ENCODE measurements around the gene GREB1L. TPM values are rescaled to one million over a fixed set of nuclear protein-coding genes. Genes with fewer than 3 reads are reported as not detected.

Gene GREB1L
- total RNA-seq, 1 experiment from 2014 or later = 75.4 TPM

DNA sequence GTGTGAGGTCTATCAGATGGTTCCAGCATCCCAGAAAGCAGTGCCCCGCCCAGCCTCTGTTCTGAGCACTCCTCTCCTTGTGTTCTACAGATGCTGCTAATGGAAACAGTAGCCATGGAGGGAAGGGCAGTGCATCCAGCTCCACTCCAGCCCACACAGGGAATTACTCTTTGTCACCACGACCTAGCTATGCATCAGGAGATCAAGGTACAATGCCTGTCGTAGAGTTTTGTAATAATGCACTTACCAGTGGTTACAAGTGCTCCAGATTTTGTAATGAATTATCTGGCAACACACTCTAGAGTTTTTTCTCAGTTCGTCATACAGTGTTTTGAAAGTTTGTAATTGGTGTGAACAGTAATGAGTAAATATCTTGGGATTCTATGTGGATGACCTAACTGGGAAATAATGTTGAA is 197.4 kb downstream of the GREB1L start:
- no peak overlapping the region for H3K4me3 Mint-ChIP-seq (ENCODE audit: unreplicated experiment)
- CTCF ChIA-PET = interaction anchor here (0.7 to 1.0 kb wide), 2 partner anchors 169 to 244 kb away, joined by 3 read pairs; no protein-coding TSS in a partner anchor
- no TSS peak for BruUV-seq (replicated peaks)
- H3K27ac Mint-ChIP-seq (ENCODE audit: unreplicated experiment) = no peak overlapping the region
- Histone ChIP-seq H3K27me3 (replicated peaks; ENCODE audit: control insufficient read depth, insufficient read depth, low read length) (no peaks in the 10 kb centered on the region), H3K36me3 (ENCODE audit: control insufficient read depth, insufficient read depth, low read length) (peaks cover 2% of the 10 kb centered on the region; the same call in 1 of the 2 replicates), H3K4me1 (peaks cover 21% of the 10 kb centered on the region), H3K4me3 (ENCODE audit: low read depth, low read length) (no peak overlapping the region), H3K9me3 (no peaks in the 10 kb centered on the region)
- H3K4me1 Mint-ChIP-seq (ENCODE audit: low read depth, unreplicated experiment) = peaks cover 9% of the 10 kb centered on the region
- POLR2A ChIA-PET = interaction anchor here (0.6 kb wide), 1 partner anchor 198 kb away, joined by 3 read pairs; no protein-coding TSS in a partner anchor
- peaks cover 34% of the 10 kb centered on the region for H3K36me3 Mint-ChIP-seq (ENCODE audit: insufficient read depth, unreplicated experiment)
- TF ChIP-seq, protein P1, sequence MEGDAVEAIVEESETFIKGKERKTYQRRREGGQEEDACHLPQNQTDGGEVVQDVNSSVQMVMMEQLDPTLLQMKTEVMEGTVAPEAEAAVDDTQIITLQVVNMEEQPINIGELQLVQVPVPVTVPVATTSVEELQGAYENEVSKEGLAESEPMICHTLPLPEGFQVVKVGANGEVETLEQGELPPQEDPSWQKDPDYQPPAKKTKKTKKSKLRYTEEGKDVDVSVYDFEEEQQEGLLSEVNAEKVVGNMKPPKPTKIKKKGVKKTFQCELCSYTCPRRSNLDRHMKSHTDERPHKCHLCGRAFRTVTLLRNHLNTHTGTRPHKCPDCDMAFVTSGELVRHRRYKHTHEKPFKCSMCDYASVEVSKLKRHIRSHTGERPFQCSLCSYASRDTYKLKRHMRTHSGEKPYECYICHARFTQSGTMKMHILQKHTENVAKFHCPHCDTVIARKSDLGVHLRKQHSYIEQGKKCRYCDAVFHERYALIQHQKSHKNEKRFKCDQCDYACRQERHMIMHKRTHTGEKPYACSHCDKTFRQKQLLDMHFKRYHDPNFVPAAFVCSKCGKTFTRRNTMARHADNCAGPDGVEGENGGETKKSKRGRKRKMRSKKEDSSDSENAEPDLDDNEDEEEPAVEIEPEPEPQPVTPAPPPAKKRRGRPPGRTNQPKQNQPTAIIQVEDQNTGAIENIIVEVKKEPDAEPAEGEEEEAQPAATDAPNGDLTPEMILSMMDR (IDR thresholded peaks at IDR 0.05; ENCODE audit: insufficient read depth in 1 of 2, low read depth in 1 of 2, low read length in 1 of 2, severe bottlenecking in 1 of 2, unreplicated experiment in 1 of 2) = no peak
- H3K9me3 Mint-ChIP-seq (ENCODE audit: unreplicated experiment) = no peaks in the 10 kb centered on the region
- no peaks in the 10 kb centered on the region for H3K27me3 Mint-ChIP-seq (ENCODE audit: insufficient read depth, unreplicated experiment)
- intact Hi-C loops (cut with micrococcal nuclease; ENCODE audit: unreplicated experiment) = no loop called here
- peak in 1 of 2 experiments; percentile 4 for DNase-seq

DNA sequence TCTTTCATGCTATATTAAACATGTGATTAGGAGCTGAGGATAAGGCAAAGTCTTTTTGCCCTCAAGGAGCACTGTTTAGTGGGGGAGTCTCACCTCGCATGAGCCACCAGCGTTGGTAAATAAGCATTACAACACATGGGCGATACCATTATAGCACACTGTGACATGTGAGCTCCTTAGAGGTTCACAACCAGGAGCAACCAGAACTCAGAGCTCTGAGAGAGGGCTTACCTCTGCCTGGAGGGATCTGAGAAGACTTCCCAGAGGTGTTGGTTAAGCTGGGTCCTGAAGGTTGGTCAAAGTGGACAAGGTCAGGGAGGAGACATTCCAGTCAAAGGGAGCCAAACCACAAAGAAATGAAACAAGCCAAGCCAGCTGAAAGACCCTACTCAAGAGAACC is 199.6 kb downstream of the GREB1L start:
- H3K4me3 ChIP-seq (ENCODE audit: low read depth, low read length) = no peak overlapping the region
- intact Hi-C loops (cut with micrococcal nuclease; ENCODE audit: unreplicated experiment) = loop anchor here (10.0 kb wide), 2 partner anchors 57 to 117 kb away; no protein-coding TSS in a partner anchor
- Mint-ChIP-seq H3K27ac (ENCODE audit: unreplicated experiment) (no peak overlapping the region), H3K4me3 (ENCODE audit: unreplicated experiment) (no peak overlapping the region), H3K4me1 (ENCODE audit: low read depth, unreplicated experiment) (peaks cover 12% of the 10 kb centered on the region), H3K36me3 (ENCODE audit: insufficient read depth, unreplicated experiment) (peaks cover 28% of the 10 kb centered on the region), H3K27me3 (ENCODE audit: insufficient read depth, unreplicated experiment) (no peaks in the 10 kb centered on the region), H3K9me3 (ENCODE audit: unreplicated experiment) (no peaks in the 10 kb centered on the region)
- no TSS peak for BruUV-seq (replicated peaks)
- no peaks in the 10 kb centered on the region for H3K9me3 ChIP-seq
- H3K36me3 ChIP-seq (ENCODE audit: control insufficient read depth, insufficient read depth, low read length) = peaks cover 2% of the 10 kb centered on the region; the same call in 1 of the 2 replicates
- CTCF ChIA-PET = interaction anchor here (0.7 kb wide), 2 partner anchors 15 to 250 kb away, joined by 3 read pairs; no protein-coding TSS in a partner anchor
- TF ChIP-seq, protein P1 (IDR thresholded peaks at IDR 0.05; ENCODE audit: insufficient read depth in 1 of 2, low read depth in 1 of 2, low read length in 1 of 2, severe bottlenecking in 1 of 2, unreplicated experiment in 1 of 2) = no peak
- H3K27me3 ChIP-seq (replicated peaks; ENCODE audit: control insufficient read depth, insufficient read depth, low read length) = no peaks in the 10 kb centered on the region
- no peak for DNase-seq
- peaks cover 21% of the 10 kb centered on the region for H3K4me1 ChIP-seq
- POLR2A ChIA-PET = no interaction called here

DNA sequence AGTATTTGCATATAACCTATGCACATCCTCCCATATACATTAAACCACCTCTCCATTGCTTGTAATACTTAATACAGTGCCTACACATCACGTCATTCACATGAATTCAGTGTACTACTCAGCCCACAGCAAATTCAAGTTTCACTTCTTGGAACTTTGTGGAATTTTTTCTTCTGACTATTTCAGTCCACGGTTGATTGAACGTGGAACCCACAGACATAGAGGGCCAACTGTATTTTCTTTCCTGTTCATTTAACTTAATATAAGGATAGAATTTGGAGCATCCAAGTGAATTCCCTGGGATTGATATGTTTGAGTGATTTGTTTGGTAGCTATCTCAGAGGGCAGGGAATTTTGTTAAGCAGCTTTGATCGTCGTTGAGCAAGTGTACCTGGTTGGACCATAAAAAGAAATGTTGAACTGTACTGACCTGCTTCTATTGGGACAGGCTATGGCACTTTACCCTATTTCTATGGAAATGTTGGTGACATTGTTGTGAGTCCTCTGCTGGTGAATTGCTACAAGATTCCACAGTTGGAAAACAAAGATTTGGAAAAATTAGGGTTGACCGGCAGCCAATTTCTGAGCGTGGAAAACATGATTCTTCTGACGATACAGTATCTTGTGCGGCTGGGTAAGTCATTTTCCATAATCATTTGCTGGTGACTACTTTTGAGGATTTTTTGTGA is 201.9 kb downstream of the GREB1L start:
- BruUV-seq (replicated peaks) = no TSS peak
- Mint-ChIP-seq H3K27me3 (ENCODE audit: insufficient read depth, unreplicated experiment) (no peaks in the 10 kb centered on the region), H3K4me1 (ENCODE audit: low read depth, unreplicated experiment) (peaks cover 12% of the 10 kb centered on the region), H3K9me3 (ENCODE audit: unreplicated experiment) (no peaks in the 10 kb centered on the region), H3K4me3 (ENCODE audit: unreplicated experiment) (no peak overlapping the region), H3K36me3 (ENCODE audit: insufficient read depth, unreplicated experiment) (peaks cover 28% of the 10 kb centered on the region), H3K27ac (ENCODE audit: unreplicated experiment) (no peak overlapping the region)
- CTCF ChIA-PET = no interaction called here
- peaks cover 21% of the 10 kb centered on the region for H3K4me1 ChIP-seq
- H3K9me3 ChIP-seq = no peaks in the 10 kb centered on the region
- TF ChIP-seq, protein P1 (IDR thresholded peaks at IDR 0.05; ENCODE audit: insufficient read depth in 1 of 2, low read depth in 1 of 2, low read length in 1 of 2, severe bottlenecking in 1 of 2, unreplicated experiment in 1 of 2) = no peak
- no peaks in the 10 kb centered on the region for H3K27me3 ChIP-seq (replicated peaks; ENCODE audit: control insufficient read depth, insufficient read depth, low read length)
- H3K4me3 ChIP-seq (ENCODE audit: low read depth, low read length) = no peak overlapping the region
- intact Hi-C loops (cut with micrococcal nuclease; ENCODE audit: unreplicated experiment) = loop anchor here (1.0 to 10.0 kb wide), 5 partner anchors 59 to 249 kb away; no protein-coding TSS in a partner anchor
- peaks cover 2% of the 10 kb centered on the region; the same call in 1 of the 2 replicates for H3K36me3 ChIP-seq (ENCODE audit: control insufficient read depth, insufficient read depth, low read length)
- DNase-seq = no peak
- POLR2A ChIA-PET = no interaction called here

All from Caco-2 (cell line).